GM18508 (cell line): ENCODE measurements around the gene OGFOD1.

Experiments
- ATAC-seq: cut with Tn5 transposase; IDR thresholded peaks from one replicate; pipeline ENCODE4 v1.9.1; 2021; ENCODE audit warnings: moderate number of reproducible peaks; ENCODE audit not compliant: insufficient read depth, unreplicated experiment

OGFOD1 gene

DNA sequence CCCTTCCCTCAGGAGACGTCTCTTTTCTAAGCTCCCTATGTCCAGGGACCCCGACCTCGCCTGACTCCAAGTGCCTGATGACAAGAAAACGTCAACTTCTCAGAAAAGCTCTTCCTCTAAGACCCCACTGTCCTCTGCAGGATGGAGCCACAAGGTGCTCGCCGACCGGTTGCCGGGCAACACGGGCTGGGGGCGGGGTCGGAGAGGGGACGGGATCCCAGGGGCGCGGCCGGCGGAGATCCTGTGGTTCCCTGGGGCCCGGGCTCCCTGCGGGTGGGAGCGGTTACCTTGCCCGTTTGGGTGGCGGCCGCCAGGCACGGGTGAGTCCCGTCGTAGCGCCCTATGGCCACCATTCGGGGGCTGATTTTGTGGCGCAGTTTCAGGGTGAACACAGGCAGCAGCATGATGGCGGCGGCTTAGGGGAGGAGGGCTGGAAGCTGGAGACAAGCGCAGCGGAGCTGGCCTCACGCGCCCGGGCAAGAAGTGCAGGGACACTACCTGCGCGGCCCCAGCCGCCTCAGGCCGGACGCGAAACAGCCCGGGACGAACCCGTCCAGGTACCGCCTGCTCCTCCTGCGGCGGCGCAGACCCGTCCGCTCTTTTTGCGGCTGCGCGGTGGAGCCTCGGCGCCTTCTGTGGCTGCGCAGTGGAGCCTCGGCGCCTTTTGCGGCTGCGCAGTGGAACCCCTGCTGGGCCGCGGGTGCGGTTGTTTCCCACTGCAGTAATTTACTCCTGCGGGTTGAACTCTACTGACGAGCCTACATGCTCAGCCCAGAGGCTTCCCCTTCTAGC lies 68.3 kb downstream of the OGFOD1 start, which contains the start of gene BBS2:
TSS of gene BBS2 (minus strand) at position 566 of the 792 bp plus-strand sequence. CDS start at position 404, 162 bp downstream.
- ATAC-seq, result no peak

DNA sequence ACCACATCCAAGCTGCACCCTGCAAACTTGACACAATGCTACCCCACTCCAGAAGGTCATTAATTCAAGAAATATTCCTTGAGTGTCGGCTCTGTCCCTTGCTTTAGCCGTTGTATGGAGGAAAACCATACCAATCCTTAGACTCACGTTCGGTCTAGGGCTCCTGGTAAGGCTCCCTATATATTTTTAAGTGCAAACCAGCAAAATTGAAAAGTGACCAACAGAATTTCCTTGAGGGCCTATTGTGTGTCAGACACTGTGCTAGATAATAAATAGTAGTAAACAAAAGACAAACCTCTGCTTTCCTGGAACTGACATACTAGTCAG lies 68.9 kb downstream of the OGFOD1 start:
- ATAC-seq, result no peak

DNA sequence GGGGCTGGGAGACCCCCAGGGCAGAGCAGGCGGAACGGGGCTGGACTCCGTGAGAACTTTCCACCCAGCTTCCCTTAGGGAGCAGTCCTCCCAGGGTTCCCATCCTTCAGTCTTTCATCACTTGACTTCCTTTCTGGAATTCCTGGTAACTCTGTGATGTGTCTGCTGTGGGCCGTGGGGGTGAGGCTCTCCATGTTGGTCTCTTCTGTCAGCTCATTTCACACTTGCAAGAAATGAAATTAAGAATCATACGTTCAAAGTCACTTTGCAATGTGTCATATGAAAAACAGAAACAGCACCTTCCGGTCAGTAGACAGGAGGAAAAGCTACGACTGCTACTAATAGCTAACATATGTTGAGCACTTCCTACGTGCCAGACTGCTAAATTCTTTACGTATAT lies 73.9 kb downstream of the OGFOD1 start:
- ATAC-seq, result no peak
